ENCODE data around the gene CLCN6. TPM values are rescaled to one million over a fixed set of nuclear protein-coding genes. Genes with fewer than 3 reads are reported as not detected.

Gene CLCN6
- total RNA-seq, 1 experiment from 2014 or later: 17.4 TPM

DNA sequence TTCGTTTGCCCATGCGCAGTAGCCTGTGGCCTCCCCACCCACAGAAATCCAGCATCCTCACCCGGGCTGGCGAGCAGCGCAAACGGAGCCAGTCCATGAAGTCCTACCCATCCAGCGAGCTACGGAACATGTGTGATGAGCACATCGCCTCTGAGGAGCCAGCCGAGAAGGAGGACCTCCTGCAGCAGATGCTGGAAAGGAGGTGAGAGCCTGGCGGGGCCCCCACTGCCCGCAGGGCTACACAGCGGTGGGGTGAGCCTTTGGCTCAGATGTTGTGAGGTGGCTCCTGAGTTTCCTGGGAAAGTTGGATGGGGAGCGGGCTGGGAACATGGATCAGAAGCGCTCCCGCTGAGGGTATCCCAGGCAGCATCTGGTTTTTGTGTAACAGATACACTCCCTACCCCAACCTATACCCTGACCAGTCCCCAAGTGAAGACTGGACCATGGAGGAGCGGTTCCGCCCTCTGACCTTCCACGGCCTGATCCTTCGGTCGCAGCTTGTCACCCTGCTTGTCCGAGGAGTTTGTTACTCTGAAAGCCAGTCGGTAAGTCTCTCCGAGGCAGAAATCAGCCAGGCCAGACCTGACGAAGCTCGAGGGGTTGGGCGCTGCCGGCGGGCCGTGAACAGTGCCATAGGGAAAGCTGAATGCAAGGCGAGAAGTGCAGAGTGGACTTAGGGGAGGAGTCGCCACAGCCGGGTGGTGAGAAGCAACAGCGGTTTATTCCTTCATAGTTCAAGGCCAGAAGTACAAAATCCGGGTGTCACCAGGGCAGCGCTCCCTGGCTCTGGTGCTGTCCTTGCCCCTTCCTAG is 31.2 kb downstream of the CLCN6 start:
- Mint-ChIP-seq H3K36me3 (ENCODE audit: insufficient read depth, unreplicated experiment) (peaks cover 38% of the 10 kb centered on the region), H3K27me3 (ENCODE audit: unreplicated experiment) (no peaks in the 10 kb centered on the region), H3K4me3 (ENCODE audit: low read depth, unreplicated experiment) (no peak overlapping the region), H3K27ac (ENCODE audit: unreplicated experiment) (no peak overlapping the region), H3K4me1 (ENCODE audit: low read depth, unreplicated experiment) (no peaks in the 10 kb centered on the region), H3K9me3 (ENCODE audit: low read depth, unreplicated experiment) (no peaks in the 10 kb centered on the region)
- no peak for DNase-seq
- no TSS peak for BruUV-seq (replicated peaks)
- TF ChIP-seq, protein P1, sequence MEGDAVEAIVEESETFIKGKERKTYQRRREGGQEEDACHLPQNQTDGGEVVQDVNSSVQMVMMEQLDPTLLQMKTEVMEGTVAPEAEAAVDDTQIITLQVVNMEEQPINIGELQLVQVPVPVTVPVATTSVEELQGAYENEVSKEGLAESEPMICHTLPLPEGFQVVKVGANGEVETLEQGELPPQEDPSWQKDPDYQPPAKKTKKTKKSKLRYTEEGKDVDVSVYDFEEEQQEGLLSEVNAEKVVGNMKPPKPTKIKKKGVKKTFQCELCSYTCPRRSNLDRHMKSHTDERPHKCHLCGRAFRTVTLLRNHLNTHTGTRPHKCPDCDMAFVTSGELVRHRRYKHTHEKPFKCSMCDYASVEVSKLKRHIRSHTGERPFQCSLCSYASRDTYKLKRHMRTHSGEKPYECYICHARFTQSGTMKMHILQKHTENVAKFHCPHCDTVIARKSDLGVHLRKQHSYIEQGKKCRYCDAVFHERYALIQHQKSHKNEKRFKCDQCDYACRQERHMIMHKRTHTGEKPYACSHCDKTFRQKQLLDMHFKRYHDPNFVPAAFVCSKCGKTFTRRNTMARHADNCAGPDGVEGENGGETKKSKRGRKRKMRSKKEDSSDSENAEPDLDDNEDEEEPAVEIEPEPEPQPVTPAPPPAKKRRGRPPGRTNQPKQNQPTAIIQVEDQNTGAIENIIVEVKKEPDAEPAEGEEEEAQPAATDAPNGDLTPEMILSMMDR (IDR thresholded peaks at IDR 0.05; ENCODE audit: unreplicated experiment): no peak
- CTCF ChIA-PET: no interaction called here
- intact Hi-C loops (cut with micrococcal nuclease; ENCODE audit: unreplicated experiment): no loop called here

GRCh38 chr1:11837767-11838348 is 31.9 kb downstream of the CLCN6 start:
- peaks cover 38% of the 10 kb centered on the region for H3K36me3 Mint-ChIP-seq (ENCODE audit: insufficient read depth, unreplicated experiment)
- no peak for DNase-seq
- BruUV-seq (replicated peaks): no TSS peak
- no peaks in the 10 kb centered on the region for H3K27me3 Mint-ChIP-seq (ENCODE audit: unreplicated experiment)
- H3K27ac Mint-ChIP-seq (ENCODE audit: unreplicated experiment): no peak overlapping the region
- no peaks in the 10 kb centered on the region for H3K9me3 Mint-ChIP-seq (ENCODE audit: low read depth, unreplicated experiment)
- CTCF ChIA-PET: interaction anchor here (0.6 to 1.0 kb wide), 4 partner anchors 15 to 129 kb away, joined by 3 to 10 read pairs (median 6); no protein-coding TSS in a partner anchor
- no peaks in the 10 kb centered on the region for H3K4me1 Mint-ChIP-seq (ENCODE audit: low read depth, unreplicated experiment)
- intact Hi-C loops (cut with micrococcal nuclease; ENCODE audit: unreplicated experiment): loop anchor here (1.0 kb wide), 2 partner anchors 56 to 129 kb away; no protein-coding TSS in a partner anchor
- TF ChIP-seq, protein P1 (IDR thresholded peaks at IDR 0.05; ENCODE audit: unreplicated experiment): no peak
- no peak overlapping the region for H3K4me3 Mint-ChIP-seq (ENCODE audit: low read depth, unreplicated experiment)

DNA sequence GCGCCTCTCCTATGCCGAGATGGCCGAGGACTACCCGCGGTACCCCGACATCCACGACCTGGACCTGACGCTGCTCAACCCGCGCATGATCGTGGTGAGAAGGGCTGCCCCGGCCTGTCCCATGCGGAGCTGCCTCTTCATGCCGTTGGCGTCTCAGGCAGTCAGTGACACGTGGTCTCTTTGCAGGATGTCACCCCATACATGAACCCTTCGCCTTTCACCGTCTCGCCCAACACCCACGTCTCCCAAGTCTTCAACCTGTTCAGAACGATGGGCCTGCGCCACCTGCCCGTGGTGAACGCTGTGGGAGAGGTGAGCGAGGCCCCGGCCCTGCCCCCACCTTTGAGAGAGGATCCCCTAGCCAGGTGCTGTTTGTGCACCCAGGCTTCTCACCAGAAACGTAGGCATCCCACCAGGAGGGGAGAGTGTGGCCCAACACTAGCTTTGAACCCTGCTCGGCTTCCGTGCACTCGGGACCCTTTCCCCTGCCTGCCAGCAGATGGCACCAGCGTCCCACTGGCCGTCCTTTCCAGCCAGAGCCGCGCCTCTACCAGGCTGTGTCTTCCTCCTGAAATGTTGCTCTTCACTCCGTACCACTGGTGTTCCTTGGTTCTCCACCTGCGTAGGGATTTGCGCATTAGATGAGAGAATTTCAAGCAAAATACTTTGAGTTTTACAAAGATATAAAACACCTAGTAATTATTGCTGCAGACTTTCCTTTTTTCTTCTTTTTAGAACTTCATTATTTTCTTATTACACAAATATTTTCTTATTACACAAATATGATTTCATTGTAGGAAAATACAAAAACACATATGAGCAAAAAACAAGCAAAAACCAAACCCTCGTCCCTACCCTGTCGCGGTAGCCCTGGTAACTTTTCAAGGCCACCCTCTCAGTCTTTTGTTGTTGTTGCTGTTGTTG is 32.6 kb downstream of the CLCN6 start:
- CTCF ChIA-PET: interaction anchor here (0.6 to 1.0 kb wide), 4 partner anchors 14 to 129 kb away, joined by 3 to 10 read pairs (median 6); no protein-coding TSS in a partner anchor
- Mint-ChIP-seq H3K4me3 (ENCODE audit: low read depth, unreplicated experiment) (no peak overlapping the region), H3K27me3 (ENCODE audit: unreplicated experiment) (no peaks in the 10 kb centered on the region), H3K9me3 (ENCODE audit: low read depth, unreplicated experiment) (no peaks in the 10 kb centered on the region), H3K27ac (ENCODE audit: unreplicated experiment) (no peak overlapping the region), H3K4me1 (ENCODE audit: low read depth, unreplicated experiment) (no peaks in the 10 kb centered on the region), H3K36me3 (ENCODE audit: insufficient read depth, unreplicated experiment) (peaks cover 44% of the 10 kb centered on the region)
- BruUV-seq (replicated peaks): no TSS peak
- intact Hi-C loops (cut with micrococcal nuclease; ENCODE audit: unreplicated experiment): loop anchor here (1.0 kb wide), 2 partner anchors 56 to 129 kb away; no protein-coding TSS in a partner anchor
- peak; percentile 71 for DNase-seq
- TF ChIP-seq, protein P1 (IDR thresholded peaks at IDR 0.05; ENCODE audit: unreplicated experiment): peak; percentile 81

Measured in Calu3 (cell line).